GM18951 (cell line): ENCODE measurements around the gene SMOC2.
"Not testable (repeated sequence)": the region's sequence is repeated elsewhere in the genome, so short reads cannot be mapped to it uniquely, and the experiment has no call there.

Experiments
- POLR2A ChIP-seq: IDR thresholded peaks from 4 replicates; pipeline ENCODE4 v1.6.1; 2011; ENCODE audit warnings: mild to moderate bottlenecking; ENCODE audit not compliant: insufficient read length, insufficient read depth; ENCODE audit errors: extremely low read depth
- in situ Hi-C: fragments of 300-500 bp; cut with MboI; formaldehyde crosslinking; loops from one replicate; pipeline ENCODE4 v1.12.0; 2022; ENCODE audit warnings: low sequenced_read_pairs, mixed read lengths, inconsistent platforms; ENCODE audit not compliant: unreplicated experiment

Gene SMOC2

DNA sequence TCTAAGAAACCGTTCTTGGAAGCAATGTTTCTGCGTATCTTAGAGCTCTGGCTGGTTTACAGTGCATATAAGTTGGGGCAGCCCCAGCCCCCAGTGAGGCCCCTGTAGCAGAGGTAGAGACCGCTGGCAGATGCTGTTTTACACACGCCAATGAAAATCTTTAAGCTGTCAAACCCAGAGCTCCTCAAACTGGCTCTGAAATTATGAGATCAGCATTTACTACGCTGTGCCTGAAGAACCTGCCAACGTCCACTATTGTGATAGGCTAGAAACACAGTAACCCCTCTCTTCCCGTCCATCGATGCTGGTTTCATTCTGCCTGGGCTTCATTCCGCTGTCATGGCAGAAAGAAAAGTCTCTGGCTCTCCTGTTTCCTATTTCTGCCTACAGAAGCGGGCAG lies 160.6 kb downstream of the SMOC2 start:
- TF ChIP-seq POLR2A: no peak
- in situ Hi-C loops: no loop called here

- TF ChIP-seq POLR2A: no peak
- in situ Hi-C loops: no loop called here
Measured at GRCh38 chr6:168602576-168602975, 161.6 kb downstream of the SMOC2 start.

DNA sequence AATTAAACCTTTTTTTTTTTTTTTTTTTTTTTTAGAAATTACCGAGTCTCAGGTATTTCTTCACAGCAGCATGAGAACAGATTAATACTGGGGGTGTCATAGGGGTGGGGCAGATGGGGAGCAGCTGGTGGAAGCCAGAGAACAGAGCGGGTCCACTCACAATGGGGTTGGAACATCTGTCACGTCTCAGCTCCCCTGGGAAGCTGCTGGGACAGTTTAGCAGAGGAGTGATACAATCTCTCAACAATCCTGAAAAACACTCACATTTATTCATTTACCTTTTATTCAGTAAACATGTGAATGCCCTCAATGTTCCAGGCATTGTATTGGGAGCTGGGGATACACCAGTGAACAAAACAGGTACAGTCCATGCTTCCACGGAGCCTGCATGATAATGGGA lies 162.2 kb downstream of the SMOC2 start:
- in situ Hi-C loops: no loop called here

DNA sequence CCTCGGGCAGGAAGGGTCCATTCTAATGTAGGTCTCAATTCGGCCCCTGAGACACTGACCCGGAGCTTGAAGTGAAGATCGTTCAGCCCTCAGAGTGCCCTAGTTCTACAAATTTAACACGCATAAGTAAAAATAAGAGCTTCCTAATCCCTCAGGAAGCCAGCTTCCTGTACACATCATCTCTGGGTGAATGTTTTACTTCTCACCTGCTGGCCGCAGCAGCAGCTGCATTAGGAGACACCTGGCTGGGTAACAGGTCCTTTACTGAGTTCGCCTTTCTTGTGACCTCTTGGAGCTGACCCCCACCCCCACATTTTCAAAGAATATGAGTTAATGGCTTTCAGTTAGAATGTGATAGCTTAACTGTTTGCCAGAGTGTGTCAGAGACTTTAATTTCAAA lies 165.0 kb downstream of the SMOC2 start:
- in situ Hi-C loops: no loop called here
- TF ChIP-seq POLR2A: no peak

More for the DNA sequence above, 162.2 kb downstream of the SMOC2 start:
- no peak for TF ChIP-seq POLR2A

- TF ChIP-seq POLR2A: no peak
- in situ Hi-C loops: no loop called here
Measured at GRCh38 chr6:168606722-168607121, 165.7 kb downstream of the SMOC2 start.

GRCh38 chr6:168607272-168608112 lies 166.5 kb downstream of the SMOC2 start:
- no peak for TF ChIP-seq POLR2A
- in situ Hi-C loops: no loop called here

DNA sequence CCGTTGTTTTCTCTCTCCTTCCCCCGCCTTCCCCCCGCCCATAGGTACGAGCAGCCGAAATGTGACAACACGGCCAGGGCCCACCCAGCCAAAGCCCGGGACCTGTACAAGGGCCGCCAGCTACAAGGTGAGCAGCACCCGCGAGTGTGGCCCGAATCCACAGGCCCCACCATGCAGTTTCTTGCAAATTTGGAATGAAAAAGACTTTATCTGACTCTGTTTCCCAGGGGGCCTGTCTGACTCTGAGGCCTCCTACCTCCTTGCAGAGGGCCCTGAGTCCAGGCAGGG lies 167.1 kb downstream of the SMOC2 start:
- in situ Hi-C loops: no loop called here
- TF ChIP-seq POLR2A: no peak

DNA sequence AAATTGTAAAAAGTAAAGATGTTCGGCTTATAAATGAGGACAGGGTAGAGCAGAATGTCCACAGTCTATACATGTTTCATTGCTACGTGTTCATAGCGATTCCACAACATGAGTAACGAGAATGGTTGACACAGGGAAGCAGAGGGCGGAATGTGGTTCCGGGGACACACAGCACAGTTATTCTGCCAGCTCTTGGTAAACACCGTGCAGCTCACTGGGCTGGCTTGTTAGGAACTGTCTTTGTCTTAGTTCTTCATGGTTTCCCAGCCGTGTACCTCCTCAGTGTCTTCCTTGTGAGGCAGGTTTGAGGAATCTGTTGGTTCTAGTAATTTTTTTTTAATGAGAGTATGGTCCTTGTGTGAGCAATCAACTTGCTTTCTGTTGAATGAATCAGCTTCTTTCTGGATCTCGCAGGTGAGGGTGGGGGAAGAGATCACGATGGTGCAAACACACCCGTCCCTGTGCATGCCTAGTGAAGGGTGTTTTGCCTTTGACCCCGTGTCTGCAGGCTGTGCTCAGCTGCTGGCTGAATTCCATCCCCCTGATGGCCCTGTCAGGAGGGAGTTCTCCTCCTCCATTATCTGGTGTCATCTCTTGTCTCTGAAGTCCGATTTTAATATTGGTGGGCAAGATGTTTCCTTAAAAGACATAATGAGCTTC lies 168.2 kb downstream of the SMOC2 start:
- in situ Hi-C loops: no loop called here
- no peak for TF ChIP-seq POLR2A

GRCh38 chr6:168609914-168610490 lies 169.0 kb downstream of the SMOC2 start:
- no peak for TF ChIP-seq POLR2A
- in situ Hi-C loops: no loop called here

DNA sequence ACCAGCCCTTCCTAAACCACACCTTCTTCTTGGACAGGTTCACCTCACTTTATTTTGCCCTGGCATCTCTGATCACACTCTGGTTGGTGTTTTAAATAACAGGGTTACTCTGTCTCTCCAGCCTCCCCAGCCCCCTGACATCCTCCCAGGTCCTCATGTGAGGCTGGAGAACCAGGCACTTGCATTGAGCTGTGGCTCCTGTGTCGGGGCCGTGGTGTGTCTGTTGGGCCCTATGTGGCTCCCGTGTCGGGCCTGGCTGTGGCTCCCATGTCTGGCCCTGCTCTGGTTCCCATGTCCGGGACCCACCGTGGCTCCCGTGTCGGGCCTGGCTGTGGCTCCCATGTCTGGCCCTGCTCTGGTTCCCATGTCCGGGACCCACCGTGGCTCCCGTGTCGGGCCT lies 170.0 kb downstream of the SMOC2 start:
- in situ Hi-C loops: not testable (repeated sequence)

- TF ChIP-seq POLR2A: no peak
- in situ Hi-C loops: no loop called here
Measured at GRCh38 chr6:168611691-168612090, 170.7 kb downstream of the SMOC2 start.

DNA sequence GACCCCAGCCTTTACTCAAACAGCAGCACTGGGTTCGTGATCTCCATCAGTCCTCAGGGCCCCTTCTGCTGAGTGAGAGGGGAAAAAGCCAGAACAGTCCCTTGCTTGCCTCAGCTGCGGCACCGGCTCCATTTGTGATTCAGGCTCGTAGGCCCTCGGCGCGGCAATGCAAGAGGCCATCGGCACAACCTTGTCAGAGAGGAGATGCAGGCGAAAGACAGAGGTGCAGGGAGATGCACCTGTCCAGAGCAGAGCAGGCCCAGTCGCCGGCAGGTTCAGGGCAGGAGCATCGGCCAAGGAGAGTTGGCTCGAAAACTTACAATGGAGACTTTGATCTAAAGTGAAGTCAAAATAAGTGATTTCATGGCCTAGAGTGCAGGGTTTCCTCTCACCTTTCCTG lies 171.6 kb downstream of the SMOC2 start:
- no peak for TF ChIP-seq POLR2A
- in situ Hi-C loops: no loop called here

DNA sequence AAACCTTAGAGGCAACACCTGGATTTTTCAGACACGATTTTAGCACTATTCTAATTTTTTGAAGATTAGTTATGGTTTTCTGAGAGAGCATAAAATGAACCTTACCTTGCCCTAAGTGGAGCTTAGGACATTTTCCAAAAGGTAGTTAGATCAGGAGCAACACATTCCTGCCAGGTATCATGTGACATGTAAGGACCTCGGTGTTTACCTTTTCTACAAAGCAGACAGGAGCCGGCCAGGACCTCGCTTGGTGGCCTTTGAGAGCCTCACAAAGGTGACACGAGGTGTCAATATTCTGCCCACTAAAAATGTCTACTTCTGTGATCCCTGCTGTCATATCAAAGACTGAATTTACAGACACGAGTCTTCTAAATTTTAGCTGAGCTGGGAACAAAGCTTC lies 174.9 kb downstream of the SMOC2 start:
- in situ Hi-C loops: no loop called here
- no peak for TF ChIP-seq POLR2A
